Chondrocyte (in vitro differentiated cells): ENCODE results near the gene ATP10A. TPM values are rescaled to one million over a fixed set of nuclear protein-coding genes. Genes with fewer than 3 reads are reported as not detected.

Experiments
- DNase-seq: peaks from one replicate; pipeline ENCODE4 v3.0.0; 2021; ENCODE audit warnings: mixed read lengths, low spot score
- H3K27ac Mint-ChIP-seq: one replicate; pipeline ENCODE4 v1.8.0; 2021; ENCODE audit warnings: mild to moderate bottlenecking, moderate library complexity, mixed read lengths; ENCODE audit not compliant: unreplicated experiment
- H3K27me3 Mint-ChIP-seq: 2 replicates; pipeline ENCODE4 v1.8.0; 2021; ENCODE audit warnings: low read depth, mixed read lengths
- H3K36me3 Mint-ChIP-seq: 2 replicates; pipeline ENCODE4 v1.8.0; 2021; ENCODE audit warnings: low read depth, mixed read lengths
- H3K4me1 Mint-ChIP-seq: 2 replicates; pipeline ENCODE4 v1.8.0; 2021; ENCODE audit warnings: low read depth, mild to moderate bottlenecking, mixed read lengths
- H3K4me3 Mint-ChIP-seq: one replicate; pipeline ENCODE4 v1.8.0; 2021; ENCODE audit warnings: mild to moderate bottlenecking, moderate library complexity, mixed read lengths; ENCODE audit not compliant: unreplicated experiment
- H3K9me3 Mint-ChIP-seq: 2 replicates; pipeline ENCODE4 v1.8.0; 2021; ENCODE audit warnings: low read depth, mixed read lengths
- CTCF ChIP-seq: fragments of 200-600 bp; sonication (generic); IDR thresholded peaks from 2 replicates; pipeline ENCODE4 v1.5.0; 2021; ENCODE audit warnings: antibody characterized with exemption, mild to moderate bottlenecking, moderate library complexity
- total RNA-seq: library from RNA; stranded (reverse); gene quantifications from 3 replicates; pipeline ENCODE4 v1.2.1, GENCODE V29; 2021

ATP10A gene
- total RNA-seq, 1 donor from 2014 or later, result 163 TPM

GRCh38 chr15:25850154-25851111, 12.7 kb downstream of the ATP10A start:
- peaks cover 13% of the 10 kb centered on the region for H3K36me3 Mint-ChIP-seq
- peak; percentile 93 for DNase-seq

GRCh38 chr15:25849157-25849921, 13.8 kb downstream of the ATP10A start:
- H3K27ac Mint-ChIP-seq, result peak overlapping the region; percentile 93
- no peak for TF ChIP-seq CTCF
- no peak for DNase-seq
- H3K9me3 Mint-ChIP-seq, result no peaks in the 10 kb centered on the region
- peak overlapping the region; percentile 75 for H3K4me3 Mint-ChIP-seq
- H3K36me3 Mint-ChIP-seq, result peaks cover 9% of the 10 kb centered on the region
- H3K27me3 Mint-ChIP-seq, result no peaks in the 10 kb centered on the region
- H3K4me1 Mint-ChIP-seq, result peaks cover 95% of the 10 kb centered on the region

More at GRCh38 chr15:25850154-25851111, 12.7 kb downstream of the ATP10A start:
- Mint-ChIP-seq H3K9me3 (no peaks in the 10 kb centered on the region), H3K4me3 (peak overlapping the region; percentile 75), H3K4me1 (peaks cover 95% of the 10 kb centered on the region), H3K27me3 (no peaks in the 10 kb centered on the region), H3K27ac (peak overlapping the region; percentile 93)
- TF ChIP-seq CTCF, result no peak

DNA sequence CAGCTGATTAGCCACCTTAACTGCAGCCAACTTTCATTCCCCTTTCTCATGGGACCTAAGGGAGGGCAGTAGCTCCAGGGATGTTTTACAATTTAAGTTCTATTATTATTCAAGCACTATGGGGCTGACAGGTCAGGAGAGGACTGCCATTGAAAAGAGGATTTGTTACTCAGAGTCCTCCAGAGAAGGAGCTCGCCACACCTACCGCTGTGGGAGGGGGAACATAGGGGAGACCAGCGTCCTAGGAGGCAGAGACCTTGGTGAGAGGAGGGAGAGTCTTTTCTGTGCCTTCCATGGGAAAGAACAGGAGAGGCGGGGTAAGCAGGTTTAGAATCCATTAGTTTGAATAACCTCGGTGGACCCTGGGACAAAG, 14.4 kb downstream of the ATP10A start:
- no peak for TF ChIP-seq CTCF
- peaks cover 96% of the 10 kb centered on the region for H3K4me1 Mint-ChIP-seq
- peak overlapping the region; percentile 93 for H3K27ac Mint-ChIP-seq
- peaks cover 6% of the 10 kb centered on the region for H3K36me3 Mint-ChIP-seq
- H3K4me3 Mint-ChIP-seq, result peak overlapping the region; percentile 75
- no peaks in the 10 kb centered on the region for H3K27me3 Mint-ChIP-seq
- no peak for DNase-seq
- no peaks in the 10 kb centered on the region for H3K9me3 Mint-ChIP-seq

- peaks cover 8% of the 10 kb centered on the region for H3K36me3 Mint-ChIP-seq
- H3K27ac Mint-ChIP-seq, result peak overlapping the region; percentile 92
- no peaks in the 10 kb centered on the region for H3K27me3 Mint-ChIP-seq
- TF ChIP-seq CTCF, result no peak
- no peak for DNase-seq
- peak overlapping the region; percentile 23 for H3K4me3 Mint-ChIP-seq
- H3K9me3 Mint-ChIP-seq, result no peaks in the 10 kb centered on the region
- H3K4me1 Mint-ChIP-seq, result peaks cover 96% of the 10 kb centered on the region
Observed at GRCh38 chr15:25848325-25848724, 14.8 kb downstream of the ATP10A start.

- Mint-ChIP-seq H3K4me1 (peaks cover 96% of the 10 kb centered on the region), H3K4me3 (peak overlapping the region; percentile 10), H3K9me3 (no peaks in the 10 kb centered on the region), H3K27ac (peak overlapping the region; percentile 92), H3K36me3 (peaks cover 8% of the 10 kb centered on the region), H3K27me3 (no peaks in the 10 kb centered on the region)
- TF ChIP-seq CTCF, result no peak
- DNase-seq, result no peak
Observed at GRCh38 chr15:25847051-25847450, 16.1 kb downstream of the ATP10A start.
